ENCODE measurements around the gene KRTAP5-3. TPM values are rescaled to one million over a fixed set of nuclear protein-coding genes. Genes with fewer than 3 reads are reported as not detected.

The KRTAP5-3 gene
- total and polyA plus RNA-seq, 2 of the 13 experiments (the other 11 are each of a cell fraction or from before 2014, with no cell fraction given), result not detected

DNA sequence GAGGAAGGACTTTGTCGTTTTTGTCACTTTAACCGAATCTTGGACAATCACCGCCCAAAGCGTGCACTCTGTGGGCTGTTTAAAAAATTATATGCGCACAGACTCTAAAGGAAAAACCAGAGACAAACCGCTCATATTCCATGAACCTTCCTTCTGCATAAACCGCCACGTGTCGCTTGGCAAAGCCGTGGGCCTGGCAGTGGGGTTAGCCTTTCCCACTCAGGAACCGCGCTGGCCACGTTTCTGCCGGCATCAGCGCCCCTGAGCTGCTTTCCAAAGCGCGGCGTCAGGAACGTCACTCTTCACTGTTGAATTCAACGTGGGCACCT is 44.1 kb upstream of the KRTAP5-3 start (continued):
- TF ChIP-seq SOX6 (IDR thresholded peaks at IDR 0.05) (no peak), SOX6 (CRISPR knock-in tag; IDR thresholded peaks at IDR 0.05) (no peak), RFX1 (IDR thresholded peaks at IDR 0.05) (no peak), SIX1 (CRISPR knock-in tag; IDR thresholded peaks at IDR 0.05; ENCODE audit: borderline replicate concordance) (no peak), ZKSCAN1 (IDR thresholded peaks at IDR 0.05; ENCODE audit: low read length) (no peak), ZNF430 (CRISPR knock-in tag; IDR thresholded peaks at IDR 0.05) (0 out of 2 replicates have a peak, but pooled peaks have one; percentile 9), ZBTB38 (CRISPR knock-in tag; IDR thresholded peaks at IDR 0.05) (peak; percentile 3; the same call in 1 of the 2 replicates), ZNF766 (CRISPR knock-in tag; IDR thresholded peaks at IDR 0.05; ENCODE audit: borderline replicate concordance) (no peak)
- TF ChIP-seq, protein P1, sequence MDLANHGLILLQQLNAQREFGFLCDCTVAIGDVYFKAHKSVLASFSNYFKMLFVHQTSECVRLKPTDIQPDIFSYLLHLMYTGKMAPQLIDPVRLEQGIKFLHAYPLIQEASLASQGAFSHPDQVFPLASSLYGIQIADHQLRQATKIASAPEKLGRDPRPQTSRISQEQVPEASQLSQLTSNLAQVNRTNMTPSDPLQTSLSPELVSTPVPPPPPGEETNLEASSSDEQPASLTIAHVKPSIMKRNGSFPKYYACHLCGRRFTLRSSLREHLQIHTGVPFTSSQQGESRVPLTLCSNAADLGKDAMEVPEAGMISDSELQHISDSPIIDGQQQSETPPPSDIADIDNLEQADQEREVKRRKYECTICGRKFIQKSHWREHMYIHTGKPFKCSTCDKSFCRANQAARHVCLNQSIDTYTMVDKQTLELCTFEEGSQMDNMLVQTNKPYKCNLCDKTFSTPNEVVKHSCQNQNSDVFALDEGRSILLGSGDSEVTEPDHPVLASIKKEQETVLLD (CRISPR knock-in tag; IDR thresholded peaks at IDR 0.05; ENCODE audit: low read depth), result no peak

DNA sequence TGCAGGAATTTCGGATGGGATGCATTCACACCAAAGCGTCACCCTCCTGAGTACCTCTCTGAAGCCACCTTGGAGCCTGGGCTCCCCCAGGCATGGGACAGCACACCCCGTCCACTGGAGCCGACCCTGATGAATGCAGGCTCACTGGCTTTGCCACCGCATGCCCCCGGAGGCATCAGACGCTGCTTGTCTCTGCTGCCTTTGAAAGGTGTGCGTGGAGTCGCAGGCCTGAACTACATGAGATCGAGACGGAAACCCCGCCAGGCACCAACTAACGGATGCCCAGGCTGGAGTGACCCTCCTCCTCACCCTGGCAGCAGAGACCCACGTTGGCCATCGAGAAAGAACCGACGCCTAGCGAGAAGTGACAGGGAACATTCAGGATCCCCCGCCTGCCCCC is 43.8 kb upstream of the KRTAP5-3 start:
- ATAC-seq, result no peak
- FAIRE-seq, result no peak
- H3K27me3 ChIP-seq (ENCODE audit: control insufficient read depth in 1 of 2, insufficient read depth in 2 of 2, low read length in 2 of 2), result peaks cover 0 to 8% of the 10 kb centered on the region in 2 experiments; a peak in 2 of 5 replicates
- H3K9me3 ChIP-seq (ENCODE audit: low read length), result no peaks in the 10 kb centered on the region
- no TSS peak for BruUV-seq (replicated peaks)
- no peak for DNase-seq (ENCODE audit: low spot score)
- intact Hi-C loops (cut with micrococcal nuclease; ENCODE audit: unreplicated experiment) (loop anchor here (1.0 to 5.0 kb wide), 3 partner anchors 41 to 500 kb away; no protein-coding TSS in a partner anchor), in situ Hi-C loops (cut with HindIII; ENCODE audit: extremely low pct_ligation_motif_present, low pct_unique_long_range_greater_than_20kb) (no loop called here)
- H4K20me1 ChIP-seq (ENCODE audit: insufficient read depth, low read length), result no peaks in the 10 kb centered on the region
- H3K79me2 ChIP-seq (ENCODE audit: insufficient read depth, low read length), result no peaks in the 10 kb centered on the region
- 97% methylated on average over 10 of the region's 19 CpGs for WGBS (ENCODE audit: low lambda C conversion rate)
- no peak overlapping the region for H2AFZ ChIP-seq (ENCODE audit: low read length)
- ChIA-PET POLR2A (interaction anchor here (0.7 to 3.7 kb wide), 12 partner anchors 25 to 500 kb away, joined by 3 to 122 read pairs (median 6); partner anchors contain the start of gene IFITM10), CTCF (ENCODE audit: low intra/inter-chr PET ratio, low total read pairs) (interaction anchor here (0.6 to 4.9 kb wide), 8 partner anchors 39 to 504 kb away, joined by 3 to 37 read pairs (median 8); no protein-coding TSS in a partner anchor)
- H3K4me2 ChIP-seq (ENCODE audit: low read depth, low read length), result no peak overlapping the region
- H3K27ac ChIP-seq (ENCODE audit: extremely low read length, insufficient read depth, low read length), result no peak overlapping the region
- no peaks in the 10 kb centered on the region for H3K36me3 ChIP-seq (replicated peaks in 1 of 2; ENCODE audit: control insufficient read depth in 1 of 2, insufficient read depth in 2 of 2, low read length in 2 of 2)
- TF ChIP-seq ZNF713 (CRISPR knock-in tag; IDR thresholded peaks at IDR 0.05), result 0 out of 2 replicates have a peak, but pooled peaks have one; percentile 8
- TF ChIP-seq, protein P2, sequence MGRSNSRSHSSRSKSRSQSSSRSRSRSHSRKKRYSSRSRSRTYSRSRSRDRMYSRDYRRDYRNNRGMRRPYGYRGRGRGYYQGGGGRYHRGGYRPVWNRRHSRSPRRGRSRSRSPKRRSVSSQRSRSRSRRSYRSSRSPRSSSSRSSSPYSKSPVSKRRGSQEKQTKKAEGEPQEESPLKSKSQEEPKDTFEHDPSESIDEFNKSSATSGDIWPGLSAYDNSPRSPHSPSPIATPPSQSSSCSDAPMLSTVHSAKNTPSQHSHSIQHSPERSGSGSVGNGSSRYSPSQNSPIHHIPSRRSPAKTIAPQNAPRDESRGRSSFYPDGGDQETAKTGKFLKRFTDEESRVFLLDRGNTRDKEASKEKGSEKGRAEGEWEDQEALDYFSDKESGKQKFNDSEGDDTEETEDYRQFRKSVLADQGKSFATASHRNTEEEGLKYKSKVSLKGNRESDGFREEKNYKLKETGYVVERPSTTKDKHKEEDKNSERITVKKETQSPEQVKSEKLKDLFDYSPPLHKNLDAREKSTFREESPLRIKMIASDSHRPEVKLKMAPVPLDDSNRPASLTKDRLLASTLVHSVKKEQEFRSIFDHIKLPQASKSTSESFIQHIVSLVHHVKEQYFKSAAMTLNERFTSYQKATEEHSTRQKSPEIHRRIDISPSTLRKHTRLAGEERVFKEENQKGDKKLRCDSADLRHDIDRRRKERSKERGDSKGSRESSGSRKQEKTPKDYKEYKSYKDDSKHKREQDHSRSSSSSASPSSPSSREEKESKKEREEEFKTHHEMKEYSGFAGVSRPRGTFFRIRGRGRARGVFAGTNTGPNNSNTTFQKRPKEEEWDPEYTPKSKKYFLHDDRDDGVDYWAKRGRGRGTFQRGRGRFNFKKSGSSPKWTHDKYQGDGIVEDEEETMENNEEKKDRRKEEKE (IDR thresholded peaks at IDR 0.05), result no peak
- TF ChIP-seq ZBTB38 (CRISPR knock-in tag; IDR thresholded peaks at IDR 0.05), result peak; percentile 39; the same call in 1 of the 2 replicates
- TF ChIP-seq, protein P3, sequence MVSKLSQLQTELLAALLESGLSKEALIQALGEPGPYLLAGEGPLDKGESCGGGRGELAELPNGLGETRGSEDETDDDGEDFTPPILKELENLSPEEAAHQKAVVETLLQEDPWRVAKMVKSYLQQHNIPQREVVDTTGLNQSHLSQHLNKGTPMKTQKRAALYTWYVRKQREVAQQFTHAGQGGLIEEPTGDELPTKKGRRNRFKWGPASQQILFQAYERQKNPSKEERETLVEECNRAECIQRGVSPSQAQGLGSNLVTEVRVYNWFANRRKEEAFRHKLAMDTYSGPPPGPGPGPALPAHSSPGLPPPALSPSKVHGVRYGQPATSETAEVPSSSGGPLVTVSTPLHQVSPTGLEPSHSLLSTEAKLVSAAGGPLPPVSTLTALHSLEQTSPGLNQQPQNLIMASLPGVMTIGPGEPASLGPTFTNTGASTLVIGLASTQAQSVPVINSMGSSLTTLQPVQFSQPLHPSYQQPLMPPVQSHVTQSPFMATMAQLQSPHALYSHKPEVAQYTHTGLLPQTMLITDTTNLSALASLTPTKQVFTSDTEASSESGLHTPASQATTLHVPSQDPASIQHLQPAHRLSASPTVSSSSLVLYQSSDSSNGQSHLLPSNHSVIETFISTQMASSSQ (IDR thresholded peaks at IDR 0.05; ENCODE audit: low read depth), result no peak
- TF ChIP-seq, protein P3 (CRISPR knock-in tag; IDR thresholded peaks at IDR 0.05; ENCODE audit: borderline replicate concordance), result no peak
- TF ChIP-seq ZNF143 (CRISPR knock-in tag; IDR thresholded peaks at IDR 0.05), result no peak
- 0 out of 2 replicates have a peak, but pooled peaks have one; percentile 3 for TF ChIP-seq ZNF430 (CRISPR knock-in tag; IDR thresholded peaks at IDR 0.05)
- no peak overlapping the region for H3K4me3 ChIP-seq (replicated peaks in 1 of 3; ENCODE audit: insufficient read depth in 1 of 3, low read depth in 2 of 3, low read length in 3 of 3)
- H3K4me1 ChIP-seq (ENCODE audit: insufficient read depth, low read length), result peaks cover 68% of the 10 kb centered on the region
- no peak overlapping the region for H3K9ac ChIP-seq (ENCODE audit: insufficient read depth, low read depth, low read length)
